Prostate gland (tissue), 2 donors: Measurements from ENCODE around the gene CCDC13. TPM values are rescaled to one million over a fixed set of nuclear protein-coding genes. Genes with fewer than 3 reads are reported as not detected.
A peak's percentile ranks its signal among the peaks of the same experiment; 100 is the strongest.

Experiments
- DNase-seq: peaks from one replicate; pipeline ENCODE4 v3.0.0-alpha.2; 2019; ENCODE audit warnings: low spot score
- H3K27ac ChIP-seq, 2 donors: fragments of 200-600 bp; sonication (generic); 2 replicates each; pipeline ENCODE4 v1.5.1; 2017 to 2019
- H3K27me3 ChIP-seq: fragments of 200-600 bp; sonication (generic); replicated peaks from 2 replicates; pipeline ENCODE4 v1.5.1; 2019; ENCODE audit not compliant: insufficient read depth
- H3K36me3 ChIP-seq, 2 donors: fragments of 200-600 bp; sonication (generic); 1 replicate in 1 of 2; 2 replicates in 1 of 2; pipeline versions ENCODE4 v1.5.1 to v1.8.1; 2017 to 2019
- H3K4me1 ChIP-seq: fragments of 200-600 bp; sonication (generic); replicated peaks from 2 replicates; pipeline ENCODE4 v1.5.1; 2019
- H3K4me3 ChIP-seq, 2 donors: fragments of 200-600 bp; sonication (generic); 2 replicates each; pipeline ENCODE4 v1.5.1; 2017 to 2019
- H3K9me3 ChIP-seq: fragments of 200-600 bp; sonication (generic); 2 replicates; pipeline ENCODE4 v1.5.1; 2017
- POLR2A ChIP-seq: fragments of 450-650 bp; IDR thresholded peaks from one replicate; pipeline ENCODE4 v1.6.1; 2016; ENCODE audit warnings: antibody characterized with exemption, mild to moderate bottlenecking
- POLR2AphosphoS5 ChIP-seq: sonication (generic); formaldehyde crosslinking; IDR thresholded peaks from one replicate; pipeline ENCODE4 v1.6.1; 2017; ENCODE audit warnings: antibody characterized with exemption
- WGBS: methylation state at CpG from one replicate; pipeline ENCODE4 v1.1.5; 2018; 5-methylcytosine and 5-hydroxymethylcytosine counted together
- intact Hi-C: fragments of 100-400 bp; cut with DNase I; formaldehyde crosslinking; loops from one replicate; pipeline ENCODE4 v1.14.2; 2022
- total RNA-seq, 2 donors: library from RNA; depleted of rRNA; stranded (reverse); fragments of >200 nt; gene quantifications; one replicate each; pipeline ENCODE4 v1.1.0, GENCODE V29; 2016
- TF ChIP-seq, protein P1 (sequence below), 4 experiments: fragments of 200-600 bp in 2 of 4; fragments of 450-650 bp in 2 of 4; sonication (generic) in 2 of 4; IDR thresholded peaks; 1 replicate in 3 of 4; 2 replicates in 1 of 4; pipeline ENCODE4 v1.5.1; 2016 to 2019; ENCODE audit warnings: antibody characterized with exemption in 4 of 4, mild to moderate bottlenecking in 2 of 4, moderate library complexity in 2 of 4

Gene CCDC13
- total RNA-seq, 2 donors from 2014 or later: 2.4 to 6.5 TPM

DNA sequence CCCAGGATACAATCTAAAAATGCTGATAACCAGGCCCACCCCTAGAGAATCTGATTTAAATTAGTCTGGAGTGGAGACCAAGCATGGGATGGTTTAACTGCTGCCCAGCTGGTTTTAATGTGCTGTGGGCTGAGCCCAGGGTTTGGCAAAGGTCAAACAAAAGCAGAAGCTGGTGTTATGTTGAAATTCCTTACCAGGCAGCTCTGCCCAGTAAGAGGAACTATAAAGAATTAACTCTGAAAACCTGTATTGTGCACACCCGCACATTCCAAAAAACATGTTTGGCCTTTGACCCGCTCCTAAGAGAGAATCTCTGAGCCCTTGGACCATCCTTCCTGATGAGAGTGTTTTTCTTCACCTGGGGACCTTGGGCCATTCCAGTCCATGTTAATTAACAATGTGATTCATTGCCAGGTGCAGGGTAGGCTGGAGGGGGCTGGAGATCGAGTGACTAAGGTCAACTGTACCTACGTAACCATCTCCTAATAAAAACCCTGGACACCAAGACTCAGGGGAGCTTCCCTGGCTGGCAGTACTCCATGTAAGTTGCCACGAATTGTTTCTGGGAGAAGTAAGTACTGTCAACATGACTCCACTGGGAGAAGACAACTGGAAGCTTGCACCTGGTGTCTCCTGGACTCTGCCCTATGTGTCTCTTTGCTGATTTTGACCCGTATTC, 10.9 kb downstream of the CCDC13 start:
- 62% methylated on average over 6 of the region's 6 CpGs for WGBS
- H3K4me3 ChIP-seq: no peak overlapping the region
- no peaks in the 10 kb centered on the region for H3K36me3 ChIP-seq
- H3K27me3 ChIP-seq: no peaks in the 10 kb centered on the region
- H3K27ac ChIP-seq: no peak overlapping the region
- TF ChIP-seq POLR2AphosphoS5: no peak
- TF ChIP-seq, protein P1, sequence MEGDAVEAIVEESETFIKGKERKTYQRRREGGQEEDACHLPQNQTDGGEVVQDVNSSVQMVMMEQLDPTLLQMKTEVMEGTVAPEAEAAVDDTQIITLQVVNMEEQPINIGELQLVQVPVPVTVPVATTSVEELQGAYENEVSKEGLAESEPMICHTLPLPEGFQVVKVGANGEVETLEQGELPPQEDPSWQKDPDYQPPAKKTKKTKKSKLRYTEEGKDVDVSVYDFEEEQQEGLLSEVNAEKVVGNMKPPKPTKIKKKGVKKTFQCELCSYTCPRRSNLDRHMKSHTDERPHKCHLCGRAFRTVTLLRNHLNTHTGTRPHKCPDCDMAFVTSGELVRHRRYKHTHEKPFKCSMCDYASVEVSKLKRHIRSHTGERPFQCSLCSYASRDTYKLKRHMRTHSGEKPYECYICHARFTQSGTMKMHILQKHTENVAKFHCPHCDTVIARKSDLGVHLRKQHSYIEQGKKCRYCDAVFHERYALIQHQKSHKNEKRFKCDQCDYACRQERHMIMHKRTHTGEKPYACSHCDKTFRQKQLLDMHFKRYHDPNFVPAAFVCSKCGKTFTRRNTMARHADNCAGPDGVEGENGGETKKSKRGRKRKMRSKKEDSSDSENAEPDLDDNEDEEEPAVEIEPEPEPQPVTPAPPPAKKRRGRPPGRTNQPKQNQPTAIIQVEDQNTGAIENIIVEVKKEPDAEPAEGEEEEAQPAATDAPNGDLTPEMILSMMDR (IDR thresholded peaks at IDR 0.05): no peak
- TF ChIP-seq POLR2A: no peak
- no peak for DNase-seq
- no peaks in the 10 kb centered on the region for H3K4me1 ChIP-seq
- H3K9me3 ChIP-seq: no peaks in the 10 kb centered on the region
- intact Hi-C loops: no loop called here

DNA sequence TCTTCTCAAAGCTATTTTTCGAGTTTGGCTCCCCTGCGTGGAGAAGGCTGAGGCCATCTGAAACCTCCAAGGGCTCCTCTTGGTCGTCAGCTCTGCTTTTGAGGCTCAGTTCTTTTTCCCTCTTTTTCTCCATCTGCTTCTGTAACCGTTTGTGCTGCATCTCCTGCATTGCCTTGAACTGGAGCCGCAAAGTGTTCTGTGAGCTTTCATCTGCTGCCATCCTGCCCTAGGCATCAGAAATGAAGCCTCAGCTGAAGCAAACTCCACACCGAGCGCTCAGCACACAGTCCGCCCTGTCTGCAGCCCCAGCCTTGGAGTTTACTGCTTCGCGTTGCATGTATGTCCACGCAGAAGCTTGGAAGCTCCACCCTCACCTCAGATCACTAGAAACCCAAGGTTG, 14.9 kb downstream of the CCDC13 start:
- no peak overlapping the region for H3K27ac ChIP-seq
- H3K9me3 ChIP-seq: no peaks in the 10 kb centered on the region
- H3K27me3 ChIP-seq: no peaks in the 10 kb centered on the region
- no peak for TF ChIP-seq POLR2A
- TF ChIP-seq POLR2AphosphoS5: no peak
- TF ChIP-seq, protein P1 (IDR thresholded peaks at IDR 0.05): no peak
- no peak overlapping the region for H3K4me3 ChIP-seq
- no peaks in the 10 kb centered on the region for H3K4me1 ChIP-seq
- no peaks in the 10 kb centered on the region for H3K36me3 ChIP-seq
- DNase-seq: no peak
- WGBS: 79% methylated on average over 11 of the region's 11 CpGs
- intact Hi-C loops: no loop called here

DNA sequence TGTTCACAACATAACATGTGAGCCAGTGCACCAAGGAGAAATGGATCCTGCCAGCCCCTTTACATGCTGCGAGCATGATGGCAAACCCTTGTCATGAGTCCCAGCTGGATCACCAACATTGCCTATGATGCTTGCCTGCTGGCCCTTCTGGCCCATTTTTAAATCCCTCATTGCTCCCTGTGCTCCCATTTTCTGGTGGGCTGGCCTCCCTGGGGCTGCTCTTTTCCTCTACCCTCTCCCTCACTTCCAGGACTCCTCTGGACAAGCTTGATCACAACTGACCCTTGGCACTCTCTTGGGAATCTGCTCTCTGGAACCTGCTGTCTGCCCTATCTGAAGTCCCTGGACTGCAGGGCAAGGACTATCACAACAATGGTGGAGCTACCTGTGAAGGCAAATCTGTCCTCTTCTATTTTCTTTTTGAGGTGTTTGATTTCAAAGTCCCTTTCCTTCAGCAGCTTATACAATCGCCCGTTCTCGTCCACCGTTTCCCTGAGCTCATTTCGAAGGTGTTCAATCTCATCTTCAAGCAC, 16.3 kb downstream of the CCDC13 start:
- no peak for DNase-seq
- no peaks in the 10 kb centered on the region for H3K27me3 ChIP-seq
- intact Hi-C loops: no loop called here
- TF ChIP-seq POLR2A (no peak), POLR2AphosphoS5 (no peak)
- TF ChIP-seq, protein P1 (IDR thresholded peaks at IDR 0.05): no peak
- no peaks in the 10 kb centered on the region for H3K36me3 ChIP-seq
- H3K9me3 ChIP-seq: no peaks in the 10 kb centered on the region
- 96% methylated on average over 6 of the region's 6 CpGs for WGBS
- no peak overlapping the region for H3K4me3 ChIP-seq
- no peaks in the 10 kb centered on the region for H3K4me1 ChIP-seq
- H3K27ac ChIP-seq: no peak overlapping the region

DNA sequence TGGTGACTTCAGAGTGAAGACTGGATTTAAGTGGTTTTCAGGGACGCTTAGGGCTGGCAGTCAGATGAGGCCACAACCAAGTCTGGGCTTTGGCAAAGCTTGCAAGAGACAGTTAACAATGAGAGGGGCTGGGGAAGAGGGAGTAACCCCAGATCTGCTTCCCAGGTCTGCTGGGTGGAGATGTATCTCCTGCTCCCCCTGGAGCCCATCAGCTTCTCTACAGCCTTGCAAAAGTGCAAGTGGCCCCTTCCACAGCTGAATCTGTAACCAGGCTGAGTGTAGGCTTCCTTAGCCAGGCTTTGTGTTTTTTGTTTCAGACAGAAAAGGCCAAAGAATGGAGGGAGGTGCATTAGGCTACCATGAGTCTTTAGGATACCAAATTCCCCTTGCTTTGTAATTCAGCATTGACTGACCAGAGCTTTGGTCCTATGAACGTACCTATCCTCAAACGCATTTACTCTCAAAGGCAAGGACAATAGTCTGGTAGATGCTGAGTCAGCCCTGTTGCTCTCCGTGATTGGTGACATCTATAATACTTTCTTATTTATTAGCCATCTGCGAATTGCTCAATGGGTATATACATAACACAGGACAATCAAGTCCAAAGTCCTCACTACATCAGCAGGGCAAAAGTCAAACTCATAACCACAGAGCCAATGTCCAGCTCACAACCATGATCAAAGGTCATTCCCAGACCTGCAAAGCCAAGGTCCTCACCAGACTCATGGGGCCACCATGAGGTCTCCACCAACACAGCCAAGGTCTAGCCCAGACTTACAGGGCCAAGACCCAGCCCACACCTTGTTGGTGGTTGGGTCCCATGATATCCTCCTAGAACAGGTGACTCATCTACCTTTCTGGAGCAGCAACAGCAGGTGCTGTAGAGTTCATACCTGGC, 17.1 kb downstream of the CCDC13 start:
- DNase-seq: no peak
- H3K27ac ChIP-seq: no peak overlapping the region
- H3K27me3 ChIP-seq: no peaks in the 10 kb centered on the region
- no peaks in the 10 kb centered on the region for H3K4me1 ChIP-seq
- WGBS: 62% methylated on average over 5 of the region's 5 CpGs
- intact Hi-C loops: no loop called here
- H3K4me3 ChIP-seq: no peak overlapping the region
- no peak for TF ChIP-seq POLR2A
- TF ChIP-seq, protein P1 (IDR thresholded peaks at IDR 0.05): peak in 2 of 4 experiments; percentile 14 to 39
- no peaks in the 10 kb centered on the region for H3K9me3 ChIP-seq
- H3K36me3 ChIP-seq: no peaks in the 10 kb centered on the region
